Stimulated activated CD4-positive, alpha-beta T cell treated with anti-CD3 and anti-CD28 coated beads, Interleukin-1b, Interleukin-23, amount 100 ng/mL, for 48 hours (primary cell): ENCODE measurements around the gene PSMB8.
"Not testable (repeated sequence)": the region's sequence is repeated elsewhere in the genome, so short reads cannot be mapped to it uniquely, and the experiment has no call there.

Experiments used
- DNase-seq: peaks from one replicate; pipeline ENCODE4 v3.0.0-alpha.2; 2020

PSMB8 gene

GRCh38 chr6:32836873-32837272 is 7.0 kb downstream of the PSMB8 start:
- no peak for DNase-seq

GRCh38 chr6:32835167-32835893 is 8.5 kb downstream of the PSMB8 start:
- no peak for DNase-seq

- DNase-seq = no peak
Measured at GRCh38 chr6:32833664-32834063, 10.2 kb downstream of the PSMB8 start.

GRCh38 chr6:32832535-32832934 is 11.3 kb downstream of the PSMB8 start:
- no peak for DNase-seq

GRCh38 chr6:32830936-32831335 is 12.9 kb downstream of the PSMB8 start:
- no peak for DNase-seq

GRCh38 chr6:32830017-32830416 is 13.8 kb downstream of the PSMB8 start:
- DNase-seq = no peak

GRCh38 chr6:32829495-32829894 is 14.4 kb downstream of the PSMB8 start:
- no peak for DNase-seq

- DNase-seq = no peak
Measured at GRCh38 chr6:32827025-32827424, 16.8 kb downstream of the PSMB8 start.

- no peak for DNase-seq
Measured at GRCh38 chr6:32825966-32826365, 17.9 kb downstream of the PSMB8 start.

- no peak for DNase-seq
Measured at GRCh38 chr6:32819729-32820128, 24.1 kb downstream of the PSMB8 start.

GRCh38 chr6:32818867-32819266 is 25.0 kb downstream of the PSMB8 start:
- no peak for DNase-seq

- no peak for DNase-seq
Measured at GRCh38 chr6:32816746-32817204, 27.1 kb downstream of the PSMB8 start, which contains the start of gene HLA-DOB. Gene HLA-DOB (minus strand): TSS chr6:32817002. CDS start chr6:32816951, 51 bp downstream.

- DNase-seq = no peak
Measured at GRCh38 chr6:32815996-32816395, 27.9 kb downstream of the PSMB8 start.

GRCh38 chr6:32815115-32815514 is 28.7 kb downstream of the PSMB8 start:
- DNase-seq = no peak

- DNase-seq = no peak
Measured at GRCh38 chr6:32814145-32814544, 29.7 kb downstream of the PSMB8 start.

- no peak for DNase-seq
Measured at GRCh38 chr6:32809171-32809570, 34.7 kb downstream of the PSMB8 start.

- no peak for DNase-seq
Measured at GRCh38 chr6:32807020-32807580, 36.7 kb downstream of the PSMB8 start.

- DNase-seq = not testable (repeated sequence)
Measured at GRCh38 chr6:32805404-32805803, 38.4 kb downstream of the PSMB8 start.

- no peak for DNase-seq
Measured at GRCh38 chr6:32803416-32803815, 40.4 kb downstream of the PSMB8 start.

GRCh38 chr6:32799740-32800139 is 44.1 kb downstream of the PSMB8 start:
- DNase-seq = no peak

GRCh38 chr6:32799168-32799567 is 44.7 kb downstream of the PSMB8 start:
- no peak for DNase-seq

- DNase-seq = peak; percentile 67
Measured at GRCh38 chr6:32796848-32797776, 46.7 kb downstream of the PSMB8 start.

- DNase-seq = no peak
Measured at GRCh38 chr6:32794510-32794909, 49.3 kb downstream of the PSMB8 start.
